HG03565 (cell line): Measurements from ENCODE around the gene COL4A2.
"Not testable (repeated sequence)": the region's sequence is repeated elsewhere in the genome, so short reads cannot be mapped to it uniquely, and the experiment has no call there.

Experiments
- ATAC-seq: cut with Tn5 transposase; IDR thresholded peaks from one replicate; pipeline ENCODE4 v1.9.1; 2021; ENCODE audit warnings: mild to moderate bottlenecking, moderate library complexity; ENCODE audit not compliant: unreplicated experiment

COL4A2 gene

DNA sequence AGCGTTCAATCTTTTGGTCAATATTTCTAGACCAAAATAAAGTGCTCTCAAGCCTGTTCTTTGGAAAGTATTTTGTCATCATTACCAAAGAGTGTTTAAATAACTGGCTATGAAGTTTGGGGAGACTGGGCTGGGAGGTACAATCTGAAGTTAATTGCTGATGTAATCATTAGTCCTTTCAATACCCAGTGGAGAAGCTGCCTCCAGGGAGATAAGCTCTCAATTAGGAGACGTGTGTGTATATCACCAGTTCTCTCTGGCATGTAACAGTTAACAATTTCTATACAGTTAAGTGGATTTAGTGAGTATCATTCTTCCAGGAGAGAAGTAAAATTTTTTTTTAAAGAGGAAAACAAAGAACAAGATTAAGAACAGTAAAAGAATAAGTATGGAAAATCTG is 1.5 kb upstream of the COL4A2 start:
- ATAC-seq: no peak

- ATAC-seq: no peak
These were observed 1.1 kb upstream of the COL4A2 start for GRCh38 chr13:110305949-110306339.

GRCh38 chr13:110306340-110306959 is 634 bp upstream of the COL4A2 start:
- ATAC-seq: no peak

DNA sequence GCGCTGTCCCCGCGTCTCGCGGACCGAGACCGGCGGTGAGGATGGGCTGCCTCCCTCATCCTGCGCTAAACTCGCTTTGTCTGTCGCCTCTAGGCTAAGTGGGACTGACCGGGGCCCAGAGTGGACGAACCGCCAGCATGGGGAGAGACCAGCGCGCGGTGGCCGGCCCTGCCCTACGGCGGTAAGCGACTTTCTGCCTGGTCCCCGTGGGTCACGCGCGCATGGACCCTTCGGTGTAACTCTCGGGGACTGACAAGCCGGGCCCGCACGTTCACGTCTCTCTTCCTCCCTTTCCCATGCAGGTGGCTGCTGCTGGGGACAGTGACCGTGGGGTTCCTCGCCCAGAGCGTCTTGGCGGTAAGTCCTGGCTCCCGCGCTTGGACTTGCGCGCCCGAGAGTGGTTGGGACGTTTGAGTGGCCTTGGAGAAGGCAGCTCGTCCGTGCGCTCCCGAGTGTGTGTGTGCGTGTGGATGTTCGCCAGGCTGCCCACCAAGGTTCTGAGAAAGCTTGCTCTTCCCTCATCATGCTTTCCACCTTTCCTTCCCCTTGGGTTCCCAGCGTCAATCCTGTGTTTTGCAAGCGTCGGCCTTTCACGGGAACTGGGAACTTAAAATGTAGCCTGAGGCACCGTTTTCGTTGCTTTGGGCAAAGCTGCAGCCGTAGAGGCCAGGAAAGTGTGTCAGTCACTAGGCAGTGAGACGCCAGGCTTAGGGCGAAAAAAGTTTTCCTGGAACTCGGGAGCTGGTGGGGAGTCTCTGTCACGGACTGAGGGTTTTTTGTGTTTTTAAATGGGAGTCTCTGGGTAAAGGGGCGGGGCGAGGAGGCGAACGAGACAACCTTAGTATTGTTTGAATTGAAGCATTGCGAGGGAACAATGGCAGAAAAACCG is 927 bp downstream of the COL4A2 start:
- ATAC-seq: no peak

- no peak for ATAC-seq
These were observed 1.7 kb downstream of the COL4A2 start for GRCh38 chr13:110308656-110309359.

- ATAC-seq: no peak
These were observed 2.8 kb downstream of the COL4A2 start for GRCh38 chr13:110309661-110310524.

DNA sequence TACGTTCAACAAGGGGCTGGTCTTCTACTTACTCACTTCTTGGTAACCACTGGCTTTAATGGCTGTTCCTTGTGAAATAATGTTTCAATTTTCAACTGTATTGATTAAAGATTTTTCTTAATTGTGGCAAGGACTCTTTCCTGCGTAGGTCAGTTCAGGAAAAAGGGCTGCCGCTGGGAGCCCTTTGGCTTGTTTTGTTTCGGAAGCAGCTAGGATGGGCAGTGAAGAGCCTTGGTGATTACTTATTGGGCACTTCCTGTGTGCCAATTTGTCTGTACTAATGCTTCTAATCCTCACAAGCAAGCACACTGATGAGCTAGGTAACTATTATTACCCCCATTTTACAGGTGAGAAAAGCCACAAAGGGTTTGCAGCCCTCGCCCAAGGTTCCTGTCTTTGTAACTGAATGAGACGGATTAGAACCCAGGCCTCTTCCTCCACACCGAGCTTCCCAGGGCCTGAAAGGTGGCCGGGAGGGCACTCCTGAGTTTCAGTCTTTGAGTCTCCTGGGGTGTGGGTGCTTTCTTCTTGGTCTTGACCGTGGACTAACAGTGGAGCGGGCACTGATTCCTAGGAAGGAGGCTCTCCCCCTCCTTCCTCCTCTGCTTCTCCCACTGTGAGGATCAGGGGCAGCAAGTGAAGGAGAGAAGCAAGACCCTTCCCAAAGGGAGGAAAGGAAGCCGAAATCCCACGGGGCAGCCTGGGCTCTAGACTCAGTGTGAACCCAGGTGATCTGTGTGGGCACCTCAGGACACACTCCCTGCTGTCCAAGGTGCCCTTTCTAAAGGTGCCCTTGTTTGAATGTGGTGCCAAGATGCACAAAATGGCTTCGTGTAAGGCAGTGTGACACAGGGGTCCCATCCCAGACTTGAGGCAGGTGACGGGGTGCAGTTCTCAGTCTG is 3.7 kb downstream of the COL4A2 start:
- ATAC-seq: no peak

- ATAC-seq: no peak
These were observed 4.6 kb downstream of the COL4A2 start for GRCh38 chr13:110311443-110312338.

DNA sequence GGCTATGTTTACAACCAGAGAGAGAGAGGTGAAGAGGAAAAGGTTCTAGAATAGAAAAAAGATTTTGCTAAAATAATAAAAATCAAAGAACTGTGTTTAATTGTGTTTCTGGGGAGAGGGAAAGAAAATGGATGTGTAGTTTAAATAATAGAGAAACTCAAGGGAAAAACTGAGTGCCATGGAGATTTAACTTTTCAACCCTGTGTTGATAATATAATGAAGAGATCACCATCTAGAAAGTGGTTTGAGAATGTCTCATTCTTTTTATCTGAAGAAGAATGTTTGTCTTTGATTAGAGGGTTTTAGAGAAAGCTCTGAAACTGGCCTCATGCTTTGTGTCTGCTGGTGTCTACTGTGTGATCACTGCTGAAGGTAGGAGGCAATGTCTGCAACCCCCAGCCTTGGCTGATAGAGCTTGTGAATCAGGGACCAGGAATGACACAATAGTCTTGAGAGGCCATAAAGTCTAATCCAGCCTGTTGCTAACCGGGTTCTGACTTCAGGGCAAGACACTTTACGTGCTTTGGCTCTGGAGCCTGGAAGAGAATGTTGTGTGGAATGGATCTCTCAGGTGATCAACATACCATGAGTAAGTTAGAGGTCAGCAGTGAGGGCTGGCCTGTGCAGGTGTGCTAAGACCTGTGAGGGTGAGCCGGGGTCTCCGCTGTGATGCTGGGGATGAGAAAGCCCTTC is 5.4 kb downstream of the COL4A2 start:
- ATAC-seq: no peak

DNA sequence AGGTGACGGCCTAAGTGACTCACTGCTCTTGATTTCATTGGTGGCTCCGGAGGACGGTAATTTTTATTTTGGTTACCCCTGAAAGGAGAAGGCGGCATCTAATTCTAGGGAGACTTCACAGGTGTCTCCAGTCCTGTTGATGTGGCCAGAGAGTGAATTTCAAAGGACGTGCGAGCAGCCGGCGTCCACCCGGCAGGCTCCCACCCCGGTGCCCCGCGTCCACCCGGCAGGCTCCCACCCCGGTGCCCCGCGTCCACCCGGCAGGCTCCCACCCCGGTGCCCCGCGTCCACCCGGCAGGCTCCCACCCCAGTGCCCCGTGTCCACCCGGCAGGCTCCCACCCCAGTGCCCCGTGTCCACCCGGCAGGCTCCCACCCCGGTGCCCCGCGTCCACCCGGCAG is 6.2 kb downstream of the COL4A2 start:
- not testable (repeated sequence) for ATAC-seq

DNA sequence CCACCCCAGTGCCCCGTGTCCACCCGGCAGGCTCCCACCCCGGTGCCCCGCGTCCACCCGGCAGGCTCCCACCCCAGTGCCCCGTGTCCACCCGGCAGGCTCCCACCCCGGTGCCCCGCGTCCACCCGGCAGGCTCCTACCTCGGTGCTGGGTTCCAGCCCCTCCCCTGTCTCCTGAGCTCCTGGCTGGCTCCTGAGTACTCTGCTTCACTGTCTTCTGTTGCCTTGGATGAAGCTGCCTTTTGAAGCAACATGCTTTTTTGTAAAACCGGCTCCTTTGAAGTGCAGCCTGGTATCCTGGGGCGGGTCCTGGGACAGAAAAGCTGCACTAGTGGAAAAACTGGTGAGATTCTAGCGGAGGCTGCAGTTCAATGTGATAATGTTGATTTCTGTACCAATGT is 6.6 kb downstream of the COL4A2 start:
- ATAC-seq: not testable (repeated sequence)

GRCh38 chr13:110314516-110315245 is 7.6 kb downstream of the COL4A2 start:
- no peak for ATAC-seq

- ATAC-seq: no peak
These were observed 9.1 kb downstream of the COL4A2 start for GRCh38 chr13:110316196-110316595.

DNA sequence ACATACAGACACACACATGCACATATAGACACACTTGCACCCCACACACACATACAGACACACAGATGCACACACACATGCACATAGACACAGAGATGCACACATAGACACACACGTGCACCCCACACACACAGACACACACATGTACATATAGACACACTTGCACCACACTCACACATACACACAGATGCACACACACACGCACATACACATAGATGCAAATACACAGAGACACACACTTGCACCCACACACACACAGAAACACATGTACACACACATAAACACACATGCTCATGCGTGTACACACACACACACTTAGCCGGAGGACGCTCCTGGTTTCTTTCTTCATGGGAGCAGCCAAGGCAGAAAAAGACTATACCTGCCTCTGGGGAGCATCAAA is 10.0 kb downstream of the COL4A2 start:
- no peak for ATAC-seq

GRCh38 chr13:110317496-110318195 is 10.6 kb downstream of the COL4A2 start:
- no peak for ATAC-seq

GRCh38 chr13:110318920-110319319 is 11.8 kb downstream of the COL4A2 start:
- no peak for ATAC-seq

DNA sequence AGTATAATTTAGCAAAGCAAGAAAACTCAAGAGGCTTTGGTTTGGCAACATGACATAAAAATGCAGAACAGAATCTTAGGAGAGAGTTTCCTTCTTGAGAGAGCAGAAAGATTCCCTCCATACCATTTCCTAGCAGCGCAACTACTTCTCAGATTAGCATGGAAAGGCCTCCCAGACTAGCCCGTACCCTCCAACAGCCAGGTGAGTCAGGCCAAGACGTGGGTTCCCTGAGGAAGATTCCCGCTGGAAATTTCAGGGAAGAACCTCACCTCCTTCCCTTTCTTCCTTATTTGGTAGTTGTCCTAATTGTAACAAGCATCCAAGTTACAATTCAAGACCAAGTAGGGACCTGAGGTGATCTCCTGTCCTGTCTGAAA is 12.3 kb downstream of the COL4A2 start:
- no peak for ATAC-seq
